ENCODE data around the gene CDHR3. TPM values are rescaled to one million over a fixed set of nuclear protein-coding genes. Genes with fewer than 3 reads are reported as not detected.
"Not testable (repeated sequence)": the region's sequence is repeated elsewhere in the genome, so short reads cannot be mapped to it uniquely, and the experiment has no call there.

The CDHR3 gene
- total RNA-seq, 1 donor from 2014 or later, result 0.75 TPM

- no peak for DNase-seq
- no peak overlapping the region for H3K4me3 Mint-ChIP-seq
- no peak for TF ChIP-seq CTCF (IDR thresholded peaks at IDR 0.05)
- H3K27ac Mint-ChIP-seq, result no peak overlapping the region
- ATAC-seq (ENCODE audit: low read depth), result no peak
- peaks cover 17% of the 10 kb centered on the region for H3K27me3 Mint-ChIP-seq
- ChIA-PET POLR2A (no interaction called here), CTCF (no interaction called here)
- H3K4me1 Mint-ChIP-seq, result no peaks in the 10 kb centered on the region
- no peaks in the 10 kb centered on the region for H3K36me3 Mint-ChIP-seq (ENCODE audit: low read depth)
- intact Hi-C loops (cut with micrococcal nuclease), result no loop called here
- H3K9me3 Mint-ChIP-seq, result no peaks in the 10 kb centered on the region
These were observed 17.8 kb downstream of the CDHR3 start for GRCh38 chr7:105980645-105981396.

- ChIA-PET POLR2A (no interaction called here), CTCF (no interaction called here)
- no peaks in the 10 kb centered on the region for H3K36me3 Mint-ChIP-seq (ENCODE audit: low read depth)
- intact Hi-C loops (cut with micrococcal nuclease), result no loop called here
- H3K9me3 Mint-ChIP-seq, result no peaks in the 10 kb centered on the region
- ATAC-seq (ENCODE audit: low read depth), result no peak
- no peaks in the 10 kb centered on the region for H3K4me1 Mint-ChIP-seq
- no peak for DNase-seq
- H3K27ac Mint-ChIP-seq, result no peak overlapping the region
- no peak overlapping the region for H3K4me3 Mint-ChIP-seq
- H3K27me3 Mint-ChIP-seq, result peaks cover 17% of the 10 kb centered on the region
- TF ChIP-seq CTCF (IDR thresholded peaks at IDR 0.05), result no peak
These were observed 19.3 kb downstream of the CDHR3 start for GRCh38 chr7:105982388-105982787.

GRCh38 chr7:105984808-105985207 lies 21.7 kb downstream of the CDHR3 start:
- H3K27ac Mint-ChIP-seq; intact Hi-C loops (cut with micrococcal nuclease); H3K9me3 Mint-ChIP-seq; POLR2A ChIA-PET; H3K27me3 Mint-ChIP-seq; H3K4me1 Mint-ChIP-seq; H3K4me3 Mint-ChIP-seq; H3K36me3 Mint-ChIP-seq (ENCODE audit: low read depth); DNase-seq; ATAC-seq (ENCODE audit: low read depth): not testable (repeated sequence)
- CTCF ChIA-PET, result interaction anchor here (1.6 kb wide), 1 partner anchor 224 kb away, joined by 4 read pairs; no protein-coding TSS in a partner anchor

- CTCF ChIA-PET, result interaction anchor here (1.6 kb wide), 1 partner anchor 225 kb away, joined by 4 read pairs; no protein-coding TSS in a partner anchor
- Mint-ChIP-seq H3K4me3 (no peak overlapping the region), H3K27me3 (peaks cover 10% of the 10 kb centered on the region), H3K4me1 (no peaks in the 10 kb centered on the region), H3K27ac (no peak overlapping the region), H3K9me3 (no peaks in the 10 kb centered on the region), H3K36me3 (ENCODE audit: low read depth) (no peaks in the 10 kb centered on the region)
- POLR2A ChIA-PET, result no interaction called here
- intact Hi-C loops (cut with micrococcal nuclease), result no loop called here
- ATAC-seq (ENCODE audit: low read depth), result no peak
- TF ChIP-seq CTCF (IDR thresholded peaks at IDR 0.05), result no peak
- DNase-seq, result no peak
These were observed 22.2 kb downstream of the CDHR3 start for GRCh38 chr7:105985229-105985628.

GRCh38 chr7:105985672-105986215 lies 22.7 kb downstream of the CDHR3 start:
- no peak for ATAC-seq (ENCODE audit: low read depth)
- CTCF ChIA-PET, result interaction anchor here (1.6 kb wide), 1 partner anchor 225 kb away, joined by 4 read pairs; no protein-coding TSS in a partner anchor
- POLR2A ChIA-PET, result no interaction called here
- Mint-ChIP-seq H3K4me1 (no peaks in the 10 kb centered on the region), H3K36me3 (ENCODE audit: low read depth) (no peaks in the 10 kb centered on the region), H3K27ac (no peak overlapping the region), H3K9me3 (no peaks in the 10 kb centered on the region), H3K27me3 (peaks cover 10% of the 10 kb centered on the region), H3K4me3 (no peak overlapping the region)
- no peak for DNase-seq
- intact Hi-C loops (cut with micrococcal nuclease), result no loop called here
- TF ChIP-seq CTCF (IDR thresholded peaks at IDR 0.05), result no peak
